Stimulated activated CD8-positive, alpha-beta memory T cell treated with anti-CD3 and anti-CD28 coated beads, Interleukin-12 subunit alpha, Interleukin-12 subunit beta, amount 100 ng/mL, for 24 hours (primary cell): ENCODE data around the gene HRCT1.
"Not testable (repeated sequence)": the region's sequence is repeated elsewhere in the genome, so short reads cannot be mapped to it uniquely, and the experiment has no call there.

Experiments used
- DNase-seq: peaks from one replicate; pipeline ENCODE4 v3.0.0-alpha.2; 2020; ENCODE audit errors: extremely low read depth

Gene HRCT1

DNA sequence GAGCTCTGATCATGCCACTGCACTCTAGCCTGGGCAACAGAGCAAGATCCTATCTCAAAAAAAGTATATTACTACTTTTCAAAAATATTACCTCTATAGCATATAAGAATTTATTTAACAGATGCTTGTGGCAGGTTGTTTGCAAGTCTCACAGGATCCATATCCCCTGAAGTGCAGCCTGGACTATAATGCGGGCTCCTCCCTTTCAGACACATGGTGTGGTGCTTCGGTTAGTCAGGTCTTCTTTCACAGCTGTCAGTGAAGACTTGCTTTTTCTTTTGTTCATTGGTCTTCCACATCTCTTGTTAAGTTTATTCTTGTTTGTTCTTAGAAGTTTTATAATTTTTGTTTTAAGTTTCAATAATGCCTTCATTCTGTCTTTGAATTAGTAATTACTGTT is 9.4 kb upstream of the HRCT1 start:
- DNase-seq: no peak

DNA sequence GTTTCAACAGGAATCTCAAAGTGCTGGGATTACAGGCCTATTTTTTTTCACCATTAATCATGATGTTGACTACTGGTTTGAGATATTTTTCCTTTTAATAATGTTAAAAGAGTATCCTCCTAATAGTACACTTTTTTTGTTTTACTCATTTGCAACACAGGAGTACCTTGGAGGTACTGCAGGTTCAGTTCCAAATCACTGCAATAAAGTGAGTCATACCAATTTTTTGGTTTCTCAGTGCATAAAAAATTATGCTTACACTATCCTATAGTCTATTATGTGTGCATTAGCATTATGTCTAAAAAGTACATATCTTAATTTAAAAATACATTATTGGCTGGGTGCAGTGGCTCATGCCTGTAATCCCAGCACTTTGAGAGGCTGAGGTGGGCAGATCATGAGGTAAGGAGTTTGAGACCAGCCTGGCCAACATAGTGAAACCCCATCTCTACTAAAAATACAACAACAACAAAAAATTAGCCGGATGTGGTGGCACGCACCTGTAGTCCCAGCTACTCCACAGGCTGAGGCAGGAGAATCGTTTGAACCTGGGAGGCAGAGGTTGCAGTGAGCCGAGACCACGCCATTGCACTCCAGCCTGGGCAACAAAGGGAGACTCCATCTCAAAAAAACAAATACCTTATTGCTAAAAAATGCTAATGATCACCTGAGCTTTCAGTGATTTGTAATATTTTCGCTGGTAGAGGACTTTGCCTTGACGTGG is 8.5 kb upstream of the HRCT1 start:
- not testable (repeated sequence) for DNase-seq

DNA sequence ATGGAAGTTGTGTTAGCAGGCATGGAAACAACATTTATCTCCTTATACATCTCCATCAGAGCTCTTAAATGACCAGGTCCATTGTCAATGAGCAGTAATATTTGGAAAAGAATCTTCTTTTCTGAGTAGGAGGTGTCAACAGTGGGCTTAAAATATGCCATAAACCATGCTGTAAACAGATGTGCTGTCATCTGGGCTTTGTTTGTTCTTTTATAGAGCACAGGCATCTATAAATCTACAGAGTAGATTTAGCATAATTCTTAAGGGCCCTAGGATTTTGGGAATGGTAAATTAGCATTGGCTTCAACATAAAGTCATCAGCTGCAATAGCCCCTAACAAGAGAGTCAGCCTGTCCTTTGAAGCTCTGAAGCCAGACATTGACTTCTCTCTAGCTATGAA is 7.7 kb upstream of the HRCT1 start:
- no peak for DNase-seq

DNA sequence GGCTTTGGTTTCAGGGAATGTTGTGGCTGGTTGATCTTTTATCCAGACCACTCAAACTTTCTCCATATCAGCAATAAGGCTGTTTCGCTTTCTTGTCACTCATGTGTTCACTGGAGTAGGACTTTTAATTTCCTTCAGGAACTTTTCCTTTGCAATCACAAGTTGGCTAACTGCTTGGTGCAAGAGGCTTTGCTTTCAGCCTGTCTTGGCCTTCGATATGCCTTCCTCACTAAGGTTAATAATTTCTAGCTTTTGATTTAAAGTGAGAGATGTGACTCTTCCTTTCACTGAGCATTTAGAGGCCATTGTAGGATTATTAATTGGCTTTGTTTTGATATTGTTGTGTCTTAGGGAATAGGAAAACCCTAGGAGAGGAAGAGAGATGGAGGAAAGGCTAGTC is 7.0 kb upstream of the HRCT1 start:
- DNase-seq: no peak

DNA sequence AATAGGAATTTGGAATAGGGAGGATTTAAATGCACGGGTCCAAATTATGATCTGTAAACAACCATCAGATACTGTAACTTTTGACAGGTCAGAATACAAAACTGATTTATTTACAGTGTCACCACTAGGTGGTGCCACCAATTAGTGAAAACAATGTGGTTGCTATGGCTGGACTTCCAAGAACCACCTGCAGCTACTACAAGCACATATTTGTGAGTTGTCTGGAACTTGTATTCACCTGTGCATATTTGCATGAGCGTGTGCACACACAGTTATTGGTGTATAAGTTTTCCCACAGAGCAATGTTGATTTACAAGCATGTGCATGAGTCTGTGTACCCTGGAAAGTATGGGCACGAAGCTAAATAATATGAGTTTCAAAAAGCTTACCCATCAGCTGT is 3.0 kb upstream of the HRCT1 start:
- no peak for DNase-seq

DNA sequence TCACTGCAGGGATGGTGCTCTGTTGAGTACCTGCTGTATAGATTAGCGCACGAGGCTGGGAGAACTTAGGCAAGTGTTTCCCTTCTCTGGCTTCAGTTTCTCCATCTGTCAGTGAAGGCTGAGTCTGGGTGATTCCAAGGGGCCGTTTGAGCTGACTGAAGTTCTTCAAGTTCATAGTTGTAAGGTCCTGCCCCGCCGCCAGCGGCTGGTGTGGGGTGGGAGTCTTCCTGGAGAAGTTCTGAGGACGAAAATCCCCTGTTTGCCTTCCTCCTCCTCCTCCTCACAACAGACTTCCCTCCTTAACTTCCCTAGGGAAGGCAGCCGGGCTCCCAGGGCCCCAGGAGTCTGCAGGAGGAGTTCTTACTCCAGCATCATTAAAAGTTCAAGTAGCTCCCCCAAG is 1.7 kb upstream of the HRCT1 start:
- no peak for DNase-seq

DNA sequence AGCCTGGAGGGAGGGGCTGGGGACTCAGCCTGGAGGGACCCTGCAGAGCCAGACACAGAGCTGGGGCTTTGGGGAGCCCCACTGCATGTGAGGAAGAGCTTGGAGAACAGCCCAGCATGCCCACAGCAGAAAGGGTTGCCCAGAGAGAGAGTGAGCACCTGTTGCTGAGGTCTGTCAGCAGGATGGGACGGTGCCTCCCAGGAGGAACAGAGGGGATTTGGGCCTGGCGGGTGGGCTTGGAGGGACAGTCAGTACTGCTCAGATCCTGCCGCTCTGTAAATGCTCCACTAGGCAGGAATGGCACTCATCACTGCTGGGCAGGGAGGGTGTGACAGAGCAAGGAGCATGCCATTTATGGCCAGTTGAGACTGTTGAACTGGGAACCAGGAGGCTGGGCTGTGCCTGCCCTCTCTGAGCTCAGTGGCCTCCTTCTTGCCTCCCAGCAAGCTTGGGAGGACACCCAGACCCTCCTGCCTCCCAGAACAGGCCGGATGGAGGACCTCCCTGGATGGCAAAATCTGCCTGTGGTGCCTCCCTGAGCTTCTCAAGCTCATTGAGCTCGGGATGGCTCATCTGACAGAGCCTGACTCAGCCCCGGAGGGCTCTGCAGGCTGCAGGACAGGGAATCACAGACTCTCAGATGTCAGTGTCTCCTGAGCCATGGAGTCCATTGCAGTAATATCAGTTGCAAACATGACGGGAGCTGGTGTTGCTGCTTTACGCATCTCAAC is 786 bp upstream of the HRCT1 start:
- DNase-seq: no peak

DNA sequence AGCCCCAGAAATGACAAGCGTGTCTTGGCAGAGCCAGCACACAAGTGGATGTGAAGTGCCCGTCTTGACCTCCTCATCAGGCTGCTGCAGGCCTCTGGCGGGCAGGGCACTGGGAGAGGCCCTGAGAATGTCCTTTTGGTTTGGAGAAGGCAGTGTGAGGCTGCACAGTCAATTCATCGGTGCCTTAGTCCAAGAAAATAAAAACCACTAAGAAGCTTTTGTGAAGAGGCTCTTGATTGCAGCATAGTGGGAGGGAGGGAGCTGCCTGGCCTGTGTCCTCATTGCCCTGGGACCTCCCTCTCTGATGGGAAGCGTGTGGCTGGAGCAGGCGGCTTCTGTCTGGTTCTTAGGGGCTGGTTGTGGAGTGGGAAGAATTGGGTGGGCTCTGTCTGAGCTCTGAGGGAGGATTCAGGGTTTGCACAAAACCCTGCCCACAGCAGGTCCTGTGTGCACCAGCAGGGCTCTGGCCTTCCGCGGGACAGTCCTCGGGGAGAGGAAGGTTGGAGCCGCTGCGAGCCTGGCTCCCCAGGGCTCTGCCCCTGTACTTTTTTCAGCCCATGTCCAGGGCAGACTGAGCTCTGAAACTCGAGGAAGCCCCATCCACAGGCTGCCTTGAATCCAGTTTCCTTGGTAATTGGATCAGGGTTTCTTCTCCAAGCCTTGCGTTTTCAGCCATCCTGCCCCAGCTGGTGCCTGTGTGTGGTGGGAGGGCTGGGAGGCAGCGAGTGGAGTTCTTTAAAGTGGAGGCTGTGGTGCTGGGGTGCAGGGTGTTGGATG is 1.1 kb downstream of the HRCT1 start:
- DNase-seq: no peak

DNA sequence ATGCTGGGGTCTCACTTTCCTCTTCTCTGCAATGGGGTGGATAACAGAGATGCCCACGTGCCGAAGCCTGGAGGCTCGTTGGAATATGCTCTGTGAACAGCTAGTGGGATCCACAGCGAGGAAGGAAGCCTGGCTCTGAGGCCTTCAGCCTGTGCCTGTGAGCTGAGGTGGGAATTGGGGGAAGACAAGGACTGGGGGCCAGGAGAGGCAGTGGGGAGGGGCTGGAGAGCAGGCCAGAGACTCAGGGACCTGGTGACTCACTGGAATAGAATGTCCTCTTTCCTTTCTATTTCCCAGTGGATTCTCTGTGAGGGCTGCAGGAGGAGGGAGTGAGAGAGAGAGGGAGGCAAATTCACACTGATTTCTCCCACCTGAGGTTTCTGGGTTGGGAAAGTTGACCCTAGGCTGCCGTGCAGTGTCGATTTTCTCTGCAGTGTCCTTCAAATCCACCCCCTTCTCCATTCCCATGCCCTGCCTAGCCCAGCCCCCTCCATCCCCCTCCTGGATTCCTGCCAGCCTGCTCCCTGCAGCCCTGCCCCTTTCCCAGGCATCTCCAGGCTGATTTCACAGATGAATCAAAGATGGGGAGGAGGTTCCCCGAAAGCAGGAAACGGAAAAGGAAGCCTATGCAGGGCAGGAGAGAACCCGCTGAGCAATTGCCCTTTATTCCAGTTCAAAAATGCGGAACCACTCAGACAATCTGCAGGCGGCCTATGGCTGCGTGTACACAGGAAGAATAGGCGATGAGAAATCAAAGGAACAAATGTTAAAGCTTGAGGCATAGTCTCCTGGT is 1.9 kb downstream of the HRCT1 start:
- no peak for DNase-seq

DNA sequence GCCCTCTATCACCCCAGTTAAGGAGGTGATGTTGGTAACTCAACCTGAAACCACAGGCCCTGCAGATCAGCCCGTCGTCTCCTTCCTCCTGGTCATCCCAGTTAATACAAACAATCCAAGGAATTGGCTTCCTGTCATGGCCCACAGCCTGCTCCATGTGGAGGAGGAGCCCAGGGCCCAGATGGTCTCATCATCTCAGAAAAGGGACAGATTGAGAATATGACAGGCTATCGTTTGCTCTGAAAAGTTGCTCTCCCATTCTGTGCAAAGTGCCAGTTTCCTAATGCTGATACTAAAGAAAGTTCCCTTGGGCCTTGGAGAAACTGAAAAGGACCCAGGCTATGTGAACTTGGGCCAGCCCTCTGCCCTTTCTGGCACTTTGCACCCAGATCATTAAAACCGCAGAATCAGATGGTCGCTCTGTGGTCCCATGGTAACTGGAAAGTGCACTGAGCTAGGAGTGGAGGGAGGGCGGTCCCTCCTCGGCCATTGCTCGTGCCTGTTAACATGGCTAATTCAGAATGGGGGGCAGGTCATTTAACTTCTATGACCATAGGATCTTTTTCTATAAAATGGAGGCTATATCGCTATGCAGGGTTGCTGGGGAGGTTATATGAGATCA is 2.6 kb downstream of the HRCT1 start:
- no peak for DNase-seq

DNA sequence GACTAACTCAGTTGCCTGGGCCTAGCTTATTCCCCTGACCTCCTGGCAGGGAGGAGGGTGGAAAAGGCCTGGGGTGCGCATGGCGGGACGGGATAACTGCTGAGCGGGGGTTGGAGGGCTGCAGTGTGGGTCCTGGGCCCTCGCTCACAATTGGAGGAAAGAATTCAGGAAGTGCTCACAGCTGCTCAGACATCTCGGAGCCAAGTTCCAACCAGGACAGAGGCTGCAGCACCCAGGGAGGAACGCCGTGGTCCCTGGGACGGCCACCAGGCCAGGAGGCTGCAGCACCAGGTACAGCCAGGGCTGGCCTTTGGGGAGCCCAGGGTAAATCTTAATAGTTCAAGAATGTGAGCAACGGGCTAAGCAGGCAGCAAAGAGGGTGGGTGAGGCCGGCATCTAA is 3.3 kb downstream of the HRCT1 start, which contains the start of gene SPAAR:
Gene SPAAR (plus strand): TSS at position 217 of the 400 bp plus-strand sequence. CDS start 974 bp downstream, outside the sequence.
- no peak for DNase-seq

DNA sequence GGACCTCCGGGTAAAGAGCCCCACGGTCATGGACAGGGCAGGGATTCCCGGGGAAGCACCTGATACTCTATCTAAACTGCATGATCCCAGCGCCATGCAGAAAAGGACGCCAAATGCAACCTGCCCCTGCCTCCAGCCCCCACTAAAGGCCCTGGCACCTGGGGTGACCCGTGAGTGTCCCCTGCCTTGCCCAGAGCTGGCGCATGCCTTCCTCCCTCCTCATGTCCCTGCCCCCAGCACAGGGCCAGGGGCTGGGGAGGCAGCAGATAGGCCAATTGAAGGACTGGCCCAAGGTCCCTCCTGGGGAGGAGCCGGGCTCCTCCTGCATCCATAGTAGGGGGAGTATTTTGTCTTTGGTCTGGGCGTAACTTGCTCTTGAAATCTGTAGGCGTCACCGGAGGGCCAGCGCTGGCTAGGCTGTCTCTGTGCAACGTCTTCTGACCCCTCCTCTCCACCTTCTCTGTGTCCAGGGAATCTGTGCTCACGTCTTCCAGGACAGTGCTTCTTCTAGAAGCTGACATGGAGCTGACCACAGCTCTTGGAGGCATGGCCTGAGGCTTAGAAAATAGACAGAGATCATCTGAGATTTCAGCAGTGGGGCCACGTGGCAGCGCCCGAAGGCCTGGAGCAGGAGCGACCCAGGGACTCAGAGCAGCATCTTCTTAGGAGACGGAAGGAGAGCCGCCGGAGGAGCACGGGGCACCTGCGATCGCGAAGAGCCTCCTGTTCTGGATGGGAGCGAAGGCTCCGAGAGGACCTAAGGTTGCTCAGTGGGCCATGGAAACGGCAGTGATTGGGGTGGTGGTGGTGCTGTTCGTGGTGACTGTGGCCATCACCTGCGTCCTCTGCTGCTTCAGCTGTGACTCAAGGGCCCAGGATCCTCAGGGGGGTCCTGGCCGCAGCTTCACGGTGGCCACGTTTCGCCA is 3.9 kb downstream of the HRCT1 start:
- DNase-seq: no peak

DNA sequence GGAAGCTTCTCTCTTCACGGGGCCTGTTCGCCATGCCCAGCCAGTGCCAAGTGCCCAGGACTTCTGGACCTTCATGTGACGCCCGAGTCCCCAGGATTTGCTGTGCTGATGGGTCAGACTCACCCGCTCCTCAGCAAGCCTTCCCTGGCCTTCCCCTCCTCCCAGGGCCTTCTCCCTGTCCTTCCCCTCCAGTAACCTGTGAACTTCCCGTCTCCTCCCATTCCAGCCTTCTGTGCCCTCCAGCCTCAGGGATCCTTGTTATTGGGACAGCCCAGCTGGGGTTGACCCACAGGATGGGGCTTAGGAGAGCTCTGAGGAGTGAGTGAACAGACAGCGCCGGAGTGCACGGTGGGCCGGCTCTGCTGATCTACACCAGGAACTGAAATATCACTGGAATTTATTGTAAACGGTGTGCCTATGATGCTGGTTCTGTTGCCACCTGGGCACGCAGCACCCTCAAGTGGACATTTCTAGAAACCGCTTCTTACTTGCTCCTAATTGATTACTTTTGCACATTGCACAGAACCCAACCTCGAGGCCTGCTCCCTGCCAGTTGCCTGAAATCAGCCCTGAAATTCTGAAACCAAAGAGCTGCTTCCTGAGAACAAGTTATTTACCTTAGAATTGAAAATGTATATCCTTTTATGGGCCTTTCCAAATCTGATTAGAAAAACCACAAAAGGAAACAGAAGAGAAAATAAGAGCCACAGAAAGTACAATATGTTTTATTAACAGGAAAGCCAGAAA is 4.8 kb downstream of the HRCT1 start:
- DNase-seq: no peak

DNA sequence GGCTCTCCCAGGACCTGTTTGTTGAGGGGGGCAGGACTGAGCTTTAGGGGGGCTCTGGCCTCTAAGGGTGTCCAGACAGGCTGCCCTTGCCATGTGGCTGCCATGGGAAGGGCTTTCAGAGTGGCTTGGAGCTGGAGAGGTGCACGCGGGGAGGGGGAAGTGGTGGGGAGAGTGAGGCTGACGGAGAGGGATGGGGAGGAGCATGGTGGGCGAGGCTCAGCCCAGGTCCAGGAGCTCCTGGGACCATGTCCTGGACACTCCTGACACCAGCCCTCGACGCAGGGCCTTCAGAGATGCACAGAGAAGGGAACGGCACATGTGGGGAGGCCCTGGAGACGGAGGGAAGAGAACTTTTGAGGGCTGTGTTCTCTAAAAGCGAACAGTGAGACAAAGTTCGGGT is 5.7 kb downstream of the HRCT1 start:
- no peak for DNase-seq

DNA sequence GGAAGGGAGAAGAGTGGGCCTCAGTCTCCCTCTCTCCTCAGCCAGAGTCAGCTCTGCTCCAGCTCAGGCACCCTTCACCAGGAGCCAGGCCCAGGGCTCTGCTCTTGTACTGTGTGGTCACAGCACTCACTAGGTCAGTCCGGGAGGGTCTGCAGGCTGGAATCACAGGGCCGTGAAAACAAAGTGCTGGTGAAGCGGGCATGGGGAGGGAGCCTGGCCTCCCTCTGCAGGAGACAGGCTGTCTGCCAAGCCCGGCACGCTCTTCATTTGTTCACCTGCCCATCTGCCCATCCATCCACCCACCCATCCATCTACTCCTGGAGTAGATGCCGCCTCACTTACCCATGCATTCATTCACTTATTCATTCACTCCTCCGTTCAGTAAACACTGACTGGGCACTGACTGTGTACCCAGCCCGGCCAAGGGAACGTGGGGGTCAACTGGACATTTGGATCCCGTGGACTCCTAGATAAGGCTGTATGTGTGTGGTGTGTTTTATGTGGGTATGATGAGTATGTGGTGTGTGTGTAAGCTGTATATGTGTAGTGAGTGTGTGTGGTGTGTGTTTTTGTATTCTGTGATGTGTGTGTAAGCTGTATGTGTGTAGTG is 6.9 kb downstream of the HRCT1 start:
- DNase-seq: no peak

DNA sequence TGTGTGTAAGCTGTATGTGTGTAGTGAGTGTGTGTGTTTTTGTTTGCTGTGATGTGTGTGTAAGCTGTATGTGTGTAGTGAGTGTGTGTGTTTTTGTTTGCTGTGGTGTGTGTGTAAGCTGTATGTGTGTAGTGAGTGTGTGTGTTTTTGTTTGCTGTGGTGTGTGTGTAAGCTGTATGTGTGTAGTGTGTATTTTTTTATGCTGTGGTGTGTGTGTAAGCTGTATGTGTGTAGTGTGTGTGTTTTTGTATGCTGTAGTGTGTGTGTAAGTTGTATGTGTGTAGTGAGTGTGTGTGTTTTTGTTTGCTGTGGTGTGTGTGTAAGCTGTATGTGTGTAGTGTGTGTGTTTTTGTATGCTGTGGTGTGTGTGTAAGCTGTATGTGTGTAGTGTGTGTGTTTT is 7.4 kb downstream of the HRCT1 start:
- DNase-seq: not testable (repeated sequence)

DNA sequence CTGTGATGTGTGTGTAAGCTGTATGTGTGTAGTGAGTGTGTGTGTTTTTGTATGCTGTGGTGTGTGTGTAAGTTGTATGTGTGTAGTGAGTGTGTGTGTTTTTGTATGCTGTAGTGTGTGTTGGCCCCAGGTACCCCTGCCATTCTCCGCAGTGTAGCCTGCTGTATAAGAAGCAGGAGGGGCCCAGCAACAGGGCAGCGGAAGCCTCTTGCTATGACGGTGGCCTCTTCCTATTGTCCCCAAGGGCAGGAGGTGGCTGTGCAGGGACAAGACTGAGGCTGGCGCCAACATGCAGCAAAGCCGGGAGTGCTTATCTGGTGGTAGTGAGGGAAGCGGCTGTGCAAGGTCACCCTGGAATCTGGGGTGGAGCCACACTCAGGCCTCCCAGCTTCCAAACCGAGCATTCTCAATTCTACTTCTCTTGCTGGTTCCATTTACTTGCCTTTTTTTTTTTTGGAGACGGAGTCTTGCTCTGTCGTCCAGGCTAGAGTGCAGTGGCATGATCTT is 8.4 kb downstream of the HRCT1 start:
- no peak for DNase-seq

DNA sequence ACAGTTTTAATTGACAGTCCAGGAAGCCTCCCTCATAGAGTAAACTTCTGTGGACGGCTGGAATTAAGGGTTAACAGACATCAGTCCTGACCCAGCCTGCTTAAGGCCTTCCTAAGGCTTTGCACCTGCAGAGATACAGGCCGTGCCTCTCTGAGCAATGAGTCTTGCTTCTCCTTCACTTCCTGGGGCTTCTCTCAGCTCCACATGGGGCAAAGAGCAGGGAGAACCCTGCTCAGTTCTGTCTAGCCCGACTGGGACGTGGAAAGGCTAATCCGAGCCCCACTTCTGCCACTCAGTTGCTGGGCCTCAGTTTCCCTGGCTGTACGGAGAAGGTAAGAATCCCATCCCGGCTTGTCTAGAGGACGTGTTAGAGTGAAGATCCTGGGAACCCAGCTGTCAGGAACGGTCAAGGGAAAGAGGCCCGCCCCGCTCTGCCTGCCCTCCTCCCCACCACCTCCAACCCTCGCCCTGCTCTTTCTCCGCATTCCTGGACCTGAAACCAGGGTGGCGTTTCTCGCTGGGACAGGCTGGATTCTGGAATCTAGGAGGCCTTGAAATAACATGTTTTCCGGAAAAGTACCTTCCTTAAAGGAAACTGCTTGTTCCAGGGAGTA is 9.8 kb downstream of the HRCT1 start:
- DNase-seq: no peak
